ENCODE data around the gene MMP12.

Gene MMP12

DNA sequence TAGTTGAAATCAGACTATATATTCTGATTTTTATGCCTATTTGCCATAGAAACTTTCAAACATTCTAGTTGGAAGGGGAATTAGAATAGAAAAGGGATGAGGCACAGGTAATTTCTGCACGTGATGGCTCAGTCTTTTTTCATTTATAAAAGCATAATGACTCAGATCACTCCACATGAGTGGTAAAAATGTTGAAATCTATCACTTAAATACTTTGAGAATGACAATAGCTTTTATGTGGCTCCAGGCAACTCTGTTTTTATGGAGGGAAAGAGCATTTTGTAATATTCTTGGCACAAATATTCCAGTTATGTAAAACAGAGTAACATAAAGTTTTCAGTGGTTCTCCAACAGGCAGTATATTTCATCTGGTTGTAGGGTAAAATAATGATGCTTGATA, 25.5 kb downstream of the MMP12 start:
- DNase-seq: no peak

DNA sequence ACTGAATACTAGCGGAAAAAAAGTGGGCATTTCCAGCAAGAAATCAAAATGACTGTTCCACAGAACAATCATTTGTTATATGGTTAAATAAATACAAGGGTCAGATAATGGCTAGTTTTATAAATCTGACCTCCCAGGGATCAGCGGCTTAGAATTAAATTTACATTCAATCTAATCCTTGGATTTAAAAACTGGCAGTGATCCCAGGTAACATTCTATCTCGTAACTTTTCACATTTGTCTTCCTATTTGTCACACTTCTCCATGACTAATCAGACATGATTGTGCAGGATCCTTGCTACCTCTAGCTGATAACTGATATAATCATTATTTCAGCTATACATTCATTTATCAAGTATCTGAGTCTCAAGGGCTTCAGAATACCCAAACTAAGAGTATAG, 28.5 kb downstream of the MMP12 start:
- DNase-seq: no peak

DNA sequence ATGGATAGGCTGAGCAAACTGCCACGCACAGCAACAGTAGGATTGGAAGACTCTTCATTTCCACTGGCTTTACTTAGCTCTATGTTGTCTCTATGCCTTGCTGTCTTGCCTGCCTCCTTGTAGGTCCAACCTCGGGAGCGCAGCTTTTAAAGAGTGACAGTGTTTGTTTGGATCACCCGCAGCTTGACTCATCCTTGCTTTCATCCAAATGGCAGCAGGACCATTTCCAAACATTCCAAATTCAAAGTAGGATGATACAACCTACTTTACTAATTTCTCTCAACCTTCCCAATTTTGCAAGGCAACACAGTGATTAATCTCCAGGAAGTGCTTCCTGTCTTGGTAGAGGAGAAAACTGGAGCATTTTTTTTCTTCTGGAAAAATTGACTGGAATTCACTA, 31.3 kb downstream of the MMP12 start, which contains the start of gene MMP3:
Gene MMP3 (minus strand): TSS at position 121 of the 400 bp plus-strand sequence. CDS start 63 bp downstream, at position 58.
- DNase-seq: no peak

DNA sequence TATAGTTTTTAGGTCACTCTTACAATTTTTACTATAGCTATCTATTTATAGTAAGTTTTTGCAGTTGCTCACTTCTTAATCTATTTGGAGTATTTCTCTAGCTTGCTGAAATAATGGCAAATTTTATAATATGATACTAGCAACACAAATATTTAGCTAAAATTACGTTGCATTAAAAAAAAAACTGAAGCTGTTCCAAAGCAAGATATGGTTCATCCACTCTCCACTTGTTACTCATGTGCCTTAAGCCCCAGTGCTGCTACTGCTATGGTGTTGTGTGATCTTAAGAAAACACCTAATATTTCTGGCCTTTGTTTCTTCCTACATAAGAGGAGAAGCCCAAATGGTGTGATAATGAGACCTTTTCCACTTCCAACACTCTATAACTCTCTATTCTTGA, 31.9 kb downstream of the MMP12 start:
- DNase-seq: no peak

DNA sequence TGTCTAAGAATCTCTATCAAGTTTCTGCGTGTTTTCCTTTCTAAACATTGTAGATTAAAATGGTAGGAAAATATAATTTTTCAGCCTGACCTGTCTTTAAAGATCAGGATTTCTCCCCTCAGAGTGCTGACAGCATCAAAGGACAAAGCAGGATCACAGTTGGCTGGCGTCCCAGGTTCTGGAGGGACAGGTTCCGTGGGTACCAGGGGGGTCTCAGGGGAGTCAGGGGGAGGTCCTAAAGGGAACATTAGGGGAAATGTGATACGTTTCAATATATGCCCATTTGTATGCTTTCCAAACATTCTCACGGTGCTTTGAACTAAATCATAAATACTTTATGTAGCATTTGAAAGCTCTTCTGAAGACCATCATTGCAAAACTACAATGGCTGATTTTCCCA, 34.8 kb downstream of the MMP12 start:
- no peak for DNase-seq

DNA sequence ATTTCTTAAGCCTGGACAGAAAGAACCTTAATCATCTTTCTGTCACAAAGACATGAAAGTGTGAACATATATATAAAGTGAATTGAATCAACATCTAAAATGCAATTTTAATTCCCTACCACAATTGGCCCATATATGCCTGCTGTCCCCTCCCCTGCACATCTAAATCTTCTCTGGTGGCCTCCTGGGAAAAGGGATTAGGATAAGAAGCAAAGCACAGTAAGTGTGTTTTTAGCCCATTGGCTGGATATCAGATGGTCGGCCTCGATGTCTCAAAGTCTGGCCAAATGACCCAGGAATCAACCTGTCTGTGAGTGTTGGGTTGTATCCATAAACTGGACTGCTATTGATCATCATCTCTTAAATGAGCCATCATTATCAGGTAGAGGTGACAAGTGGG, 37.1 kb downstream of the MMP12 start:
- DNase-seq: no peak

DNA sequence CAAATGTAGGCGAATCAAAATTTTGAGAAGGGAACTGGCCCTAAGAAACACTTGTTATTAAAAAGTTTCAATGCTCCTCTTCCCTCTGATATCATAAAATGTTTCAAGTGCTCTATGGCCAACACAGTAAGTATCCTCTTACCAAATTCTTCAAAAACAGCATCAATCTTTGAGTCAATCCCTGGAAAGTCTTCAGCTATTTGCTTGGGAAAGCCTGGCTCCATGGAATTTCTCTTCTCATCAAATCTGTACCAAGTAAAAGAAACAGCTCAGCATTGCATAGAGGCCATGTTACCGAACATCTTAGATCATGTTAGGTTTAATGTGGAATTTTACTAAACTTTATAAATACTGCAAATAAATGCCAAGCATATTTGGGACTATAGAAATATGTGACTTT, 37.6 kb downstream of the MMP12 start:
- no peak for DNase-seq

DNA sequence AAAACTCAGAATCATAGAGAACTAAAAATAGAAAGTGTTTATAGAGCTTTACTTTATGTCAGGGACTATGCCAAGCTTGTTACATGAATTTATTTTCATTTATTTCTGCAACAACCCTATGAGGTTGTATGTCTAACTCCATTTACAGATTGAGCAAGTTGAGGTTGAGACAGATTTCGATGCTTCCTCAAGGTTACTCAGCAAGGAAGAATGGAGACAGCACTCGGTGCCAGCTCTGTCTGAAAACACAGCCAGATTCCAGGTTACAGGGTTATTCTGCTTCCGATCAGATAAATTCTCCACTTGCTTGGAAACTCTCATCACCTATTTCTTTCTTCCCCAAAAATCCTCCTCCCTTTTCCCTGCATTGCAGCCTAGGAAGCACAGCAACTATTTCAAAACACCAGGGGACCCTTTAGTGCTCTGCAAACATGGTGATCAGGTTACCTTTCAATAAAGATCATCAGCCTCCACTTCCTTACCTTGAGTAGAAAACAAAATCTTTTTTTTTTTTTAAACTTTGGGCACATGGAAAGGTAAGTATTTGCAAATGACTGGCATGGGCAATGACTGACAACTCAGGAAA, 38.4 kb downstream of the MMP12 start:
- peak; percentile 35 for DNase-seq

DNA sequence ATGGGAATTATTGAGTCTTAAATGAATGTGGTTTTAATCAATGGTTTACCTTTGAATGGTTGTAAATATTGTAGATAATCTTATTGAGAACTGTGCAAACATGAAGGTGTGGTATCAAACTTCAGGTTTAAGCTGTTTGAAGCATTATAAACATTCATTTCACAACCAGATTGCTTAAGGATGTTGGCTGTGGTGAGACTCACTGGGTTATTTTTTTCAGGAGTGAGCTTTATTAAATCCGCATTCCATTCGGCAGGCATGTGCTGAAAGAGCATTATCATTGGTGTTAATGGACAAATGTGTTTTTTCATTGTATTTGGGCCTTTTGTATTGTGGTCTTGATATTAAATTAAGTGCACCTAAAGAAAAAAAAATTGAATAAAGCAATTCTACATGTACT, 41.1 kb downstream of the MMP12 start:
- DNase-seq: no peak

DNA sequence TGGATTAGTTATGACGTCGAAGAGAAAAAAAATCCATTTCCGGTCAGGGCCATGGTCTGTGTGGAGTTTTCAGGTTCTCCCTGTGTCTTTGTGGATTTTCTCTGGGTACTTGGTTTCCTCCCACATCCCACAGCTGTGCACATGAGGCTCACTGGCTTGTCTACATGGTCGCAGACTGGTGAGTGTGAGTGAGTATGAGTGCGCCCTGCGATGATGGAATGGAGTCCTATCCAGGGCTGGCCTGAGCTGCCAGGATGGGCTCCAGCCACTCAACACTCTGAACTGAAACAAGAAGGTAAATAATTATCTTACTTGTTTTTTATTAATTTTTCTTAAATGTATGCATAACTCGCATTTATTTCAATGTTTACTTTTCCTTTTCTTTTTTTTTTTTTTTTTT, 42.2 kb downstream of the MMP12 start:
- DNase-seq: no peak

DNA sequence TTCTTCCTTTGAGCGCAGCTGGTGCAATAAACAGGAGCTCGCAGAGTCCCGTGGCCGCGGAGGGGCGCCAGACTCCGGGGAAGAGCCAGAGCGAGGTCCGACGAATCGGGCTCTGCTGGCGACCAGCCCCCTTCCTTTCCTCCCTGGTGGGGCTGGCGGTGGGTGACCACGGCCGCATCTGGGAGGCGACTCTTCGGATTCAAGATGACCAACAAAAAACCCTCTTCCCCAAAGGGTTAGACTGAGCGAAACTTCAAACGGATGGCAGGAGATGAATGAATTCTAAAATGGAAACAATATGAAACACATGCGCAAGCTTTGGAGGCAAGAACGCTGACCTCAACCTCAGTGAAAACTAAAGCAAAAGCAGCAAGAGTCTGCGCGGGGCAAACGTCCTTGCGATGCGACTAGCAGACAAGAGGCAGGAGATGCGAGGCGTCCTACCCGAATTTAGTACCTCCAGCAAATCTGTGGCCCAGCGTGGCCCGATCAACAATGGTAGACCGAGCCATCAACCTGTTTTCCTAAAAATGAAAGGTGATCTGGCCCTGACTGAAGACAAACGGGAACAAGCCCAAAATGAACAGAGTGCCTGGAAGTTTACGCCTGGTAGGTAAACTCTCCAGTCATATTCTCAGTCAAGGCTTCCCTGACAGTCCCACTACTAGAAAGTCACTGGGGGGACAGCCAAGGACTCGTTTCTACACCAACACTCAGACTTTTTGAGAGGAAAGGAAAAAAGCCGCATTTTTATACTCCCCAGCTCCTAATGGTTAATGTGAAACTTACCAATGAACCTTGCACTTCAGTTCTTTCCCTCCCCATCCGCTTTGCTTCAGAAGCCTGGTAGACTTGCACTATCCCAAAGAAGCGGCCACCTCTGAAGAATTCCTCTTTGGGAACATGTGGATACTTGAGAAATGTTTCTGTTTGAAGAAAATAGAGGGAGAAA, 43.0 kb downstream of the MMP12 start:
- DNase-seq: no peak

DNA sequence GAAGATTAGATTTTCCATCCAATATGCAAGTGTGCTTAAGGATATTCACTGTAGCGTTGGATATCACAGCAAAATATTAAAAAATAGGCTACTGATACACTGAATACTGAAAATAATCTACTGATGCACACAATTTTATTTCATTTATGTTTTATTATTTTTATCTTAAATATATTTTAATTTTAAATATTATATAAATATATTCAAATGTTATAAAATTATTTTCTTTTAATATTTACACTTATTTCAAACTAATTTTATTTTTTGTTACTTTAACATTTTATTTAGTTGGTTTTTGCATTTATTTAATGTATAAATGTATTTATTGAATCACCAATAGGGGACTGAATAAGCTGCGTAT, 43.7 kb downstream of the MMP12 start:
- no peak for DNase-seq

DNA sequence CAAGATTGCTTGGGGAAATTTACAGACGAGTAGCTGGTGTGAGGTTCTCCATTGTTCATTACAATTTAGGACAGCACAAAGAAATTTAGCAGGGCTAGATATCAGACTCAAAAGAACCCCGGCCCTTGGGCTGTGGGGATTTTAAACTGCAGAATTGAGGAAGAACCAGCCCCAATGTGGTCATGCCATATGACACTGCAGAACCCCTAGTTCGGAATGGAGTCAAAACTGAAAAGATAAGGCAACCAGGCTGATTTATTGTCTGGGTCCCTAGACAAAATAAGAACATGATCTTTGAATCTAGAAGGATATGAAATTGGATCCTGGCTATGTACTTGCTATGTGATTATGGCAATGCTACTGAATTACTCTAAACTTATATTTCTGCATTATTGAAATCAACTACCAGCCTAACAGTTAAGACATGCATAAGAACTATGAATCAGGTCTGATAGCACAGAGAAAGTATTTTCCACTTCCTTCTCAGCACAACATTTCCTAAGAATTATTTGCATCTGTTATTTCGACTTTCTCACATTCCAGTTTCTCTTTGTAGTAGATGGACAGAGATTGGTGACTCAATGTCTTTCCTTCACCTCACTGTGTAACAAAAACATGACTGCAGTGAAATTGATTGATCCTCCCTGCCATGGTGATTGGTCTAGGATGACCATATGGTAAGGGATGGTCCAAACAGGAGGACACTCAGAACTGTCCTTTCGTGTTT, 44.6 kb downstream of the MMP12 start:
- no peak for DNase-seq

DNA sequence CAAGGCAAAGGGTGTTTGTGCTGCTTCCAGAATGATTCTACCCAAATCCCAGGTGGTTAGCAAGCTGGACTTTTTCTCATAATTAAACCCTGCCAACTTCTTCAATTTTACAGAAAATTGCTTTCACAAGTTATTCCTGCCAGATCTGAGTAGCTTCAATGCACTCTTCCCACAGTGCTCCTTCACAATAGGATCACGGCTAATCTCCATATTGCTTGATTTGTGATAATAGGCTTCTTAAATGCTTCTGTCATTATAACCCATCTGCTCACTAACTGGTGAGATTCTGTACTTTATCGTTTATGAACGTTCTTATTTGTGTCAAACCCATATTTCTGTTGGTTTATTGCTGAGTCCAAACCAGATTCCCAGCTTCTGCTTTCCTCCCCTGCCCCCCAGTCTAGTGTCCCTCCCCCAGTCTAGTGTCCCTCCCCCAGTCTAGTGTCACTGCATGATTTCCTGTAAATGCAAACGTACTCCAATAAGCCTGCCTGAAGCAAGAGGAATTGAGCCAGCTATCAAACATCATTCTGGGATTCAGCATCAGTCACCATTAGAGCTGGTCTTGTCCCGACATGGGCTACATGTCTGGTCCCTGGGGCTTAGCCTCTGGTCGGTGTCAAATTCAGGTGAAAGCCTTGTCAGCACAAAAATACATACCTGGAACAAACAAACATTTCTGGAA, 45.3 kb downstream of the MMP12 start:
- no peak for DNase-seq

DNA sequence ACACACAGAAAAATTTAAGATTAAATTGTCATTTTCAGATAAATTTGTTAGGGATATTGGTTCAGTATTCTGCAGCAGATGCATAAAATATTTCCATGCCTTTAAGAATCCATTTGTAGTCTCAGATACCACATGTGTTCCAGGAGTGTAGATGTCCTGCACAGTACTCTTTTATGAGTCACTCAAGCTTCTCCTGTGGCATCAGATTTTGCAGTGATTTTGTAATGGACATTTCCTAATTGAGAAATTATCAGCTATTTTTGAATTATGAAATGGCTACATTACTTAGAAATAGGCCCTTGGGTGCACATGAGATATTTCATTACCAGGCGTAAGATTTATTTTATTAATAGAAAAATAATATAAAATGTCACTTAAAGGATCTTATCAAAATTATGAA, 50.2 kb downstream of the MMP12 start:
- DNase-seq: no peak

DNA sequence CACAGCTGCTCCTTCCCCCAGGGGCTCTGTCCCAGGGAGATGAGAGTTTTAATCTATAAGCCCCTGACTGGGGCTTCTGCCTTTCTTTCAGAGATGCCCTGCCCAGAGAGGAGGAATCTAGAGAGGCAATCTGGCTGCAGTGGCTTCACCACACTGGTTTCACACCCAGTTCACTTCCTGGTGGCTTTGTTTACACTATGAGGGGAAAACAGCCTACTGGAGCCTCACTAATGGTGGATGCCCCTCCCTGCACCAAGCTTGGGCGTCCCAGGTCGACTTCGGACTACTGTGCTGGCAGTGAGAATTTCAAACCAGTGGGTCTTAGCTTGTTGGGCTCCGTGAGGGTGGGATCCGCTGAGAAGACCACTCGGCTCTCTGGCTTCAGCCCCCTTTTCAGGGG, 55.3 kb downstream of the MMP12 start:
- DNase-seq: no peak

DNA sequence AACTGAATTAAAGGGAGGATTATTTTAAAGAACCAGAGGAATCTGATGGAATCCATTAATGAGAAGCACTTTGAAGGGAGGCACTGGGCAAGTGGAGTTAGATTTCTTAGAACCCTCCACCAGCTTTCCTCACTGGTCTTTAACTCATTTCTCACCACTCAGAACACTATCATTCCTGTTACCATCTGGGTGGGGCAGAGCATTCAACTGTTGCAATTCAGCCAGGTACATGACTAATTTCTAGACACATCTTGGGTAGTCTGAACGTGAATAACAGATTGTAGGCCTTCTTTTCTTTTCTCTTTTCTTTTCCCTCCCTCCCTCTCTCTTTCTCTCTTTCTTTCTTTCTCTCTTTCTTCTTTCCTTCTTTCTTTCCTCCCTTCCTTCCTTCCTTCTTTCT, 61.3 kb downstream of the MMP12 start:
- no peak for DNase-seq
